Smooth muscle cell (in vitro differentiated cells): ENCODE results near the gene DDR1. TPM values are rescaled to one million over a fixed set of nuclear protein-coding genes. Genes with fewer than 3 reads are reported as not detected.

Experiments
- DNase-seq: peaks from one replicate; lab custom pipeline; 2025; ENCODE audit not compliant: unreplicated experiment; lab: John Stamatoyannopoulos, UW
- H2AFZ ChIP-seq: fragments of 200-600 bp; sonication (generic); 2 replicates; pipeline ENCODE4 v1.6.0; 2016; ENCODE audit warnings: antibody characterized with exemption, low read depth, mild to moderate bottlenecking
- H3F3A ChIP-seq: fragments of 200-600 bp; sonication (generic); 2 replicates; pipeline ENCODE4 v1.6.0; 2017; ENCODE audit warnings: antibody characterized with exemption, low read depth
- H3K27ac ChIP-seq: fragments of 200-600 bp; sonication (generic); 2 replicates; pipeline ENCODE4 v1.5.1; 2016; ENCODE audit warnings: low read depth, mild to moderate bottlenecking
- H3K27me3 ChIP-seq: fragments of 200-600 bp; sonication (generic); 2 replicates; pipeline ENCODE4 v1.6.1; 2016; ENCODE audit warnings: low read depth, mild to moderate bottlenecking
- H3K36me3 ChIP-seq: fragments of 200-600 bp; sonication (generic); 2 replicates; pipeline ENCODE4 v1.5.1; 2016; ENCODE audit warnings: low read depth
- H3K4me1 ChIP-seq: fragments of 200-600 bp; sonication (generic); 2 replicates; pipeline ENCODE4 v1.5.1; 2016; ENCODE audit warnings: low read depth
- H3K4me2 ChIP-seq: fragments of 200-600 bp; sonication (generic); 2 replicates; pipeline ENCODE4 v1.6.0; 2016; ENCODE audit warnings: mild to moderate bottlenecking
- H3K4me3 ChIP-seq: fragments of 200-600 bp; sonication (generic); 2 replicates; pipeline ENCODE4 v1.5.1; 2016; ENCODE audit warnings: mild to moderate bottlenecking
- H3K79me2 ChIP-seq: fragments of 200-600 bp; sonication (generic); 2 replicates; pipeline ENCODE4 v1.6.0; 2016; ENCODE audit warnings: low read depth, mild to moderate bottlenecking
- H3K9ac ChIP-seq: fragments of 200-600 bp; sonication (generic); 2 replicates; pipeline ENCODE4 v1.6.0; 2016; ENCODE audit warnings: low read depth
- H3K9me3 ChIP-seq: fragments of 200-600 bp; sonication (generic); replicated peaks from 2 replicates; pipeline ENCODE4 v1.5.1; 2016; ENCODE audit warnings: low read depth
- H4K20me1 ChIP-seq: fragments of 200-600 bp; sonication (generic); 2 replicates; pipeline ENCODE4 v1.6.0; 2016; ENCODE audit warnings: low read depth
- WGBS: methylation state at CpG from one replicate; pipeline ENCODE4 v1.1.7; 2016; ENCODE audit warnings: low lambda C conversion rate; 5-methylcytosine and 5-hydroxymethylcytosine counted together
- polyA plus RNA-seq: library from polyadenylated mRNA; unstranded; fragments of >200 nt; fragmentation: Nextera tagmentation; extraction: Ambion mirVana; gene quantifications from 2 replicates; pipeline ENCODE4 v1.2.1, GENCODE V29; 2016
- total RNA-seq: library from RNA; depleted of rRNA; stranded (reverse); fragments of >200 nt; gene quantifications from 2 replicates; pipeline ENCODE4 v1.2.3, GENCODE V29; 2014
- TF ChIP-seq, protein P1 (sequence below): fragments of 200-600 bp; sonication (generic); IDR thresholded peaks from 2 replicates; pipeline ENCODE4 v1.5.1; 2017; ENCODE audit warnings: borderline replicate concordance, mild to moderate bottlenecking, antibody characterized with exemption; ENCODE audit not compliant: insufficient read depth, poor library complexity, severe bottlenecking

The DDR1 gene
- total and polyA plus RNA-seq, 2 experiments from 2014 or later, result 23.8 to 82.6 TPM

DNA sequence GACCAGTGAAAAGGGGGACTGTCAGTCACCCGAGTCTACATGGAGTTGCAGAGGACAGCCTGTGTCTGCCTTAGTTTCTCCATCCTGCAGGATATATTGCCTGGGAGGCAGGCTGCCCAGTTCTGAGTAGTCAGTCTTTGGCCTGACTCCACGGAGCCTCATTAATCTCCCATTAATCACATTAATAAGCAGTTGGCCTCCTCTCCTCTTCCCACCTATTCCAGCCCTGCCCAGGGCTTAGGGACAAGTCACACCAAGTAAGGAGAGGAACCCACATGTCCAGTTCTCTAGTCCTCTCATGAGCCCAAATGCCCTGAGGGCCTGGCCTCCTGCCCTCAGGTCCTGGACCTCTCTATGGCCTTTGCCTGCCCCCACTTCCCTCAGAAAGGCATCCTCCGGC, 55.2 kb downstream of the DDR1 start:
- 93% methylated on average over 3 of the region's 3 CpGs for WGBS
- no peaks in the 10 kb centered on the region for H3K27me3 ChIP-seq
- H3K27ac ChIP-seq, result no peak overlapping the region
- H3K79me2 ChIP-seq, result no peaks in the 10 kb centered on the region
- H4K20me1 ChIP-seq, result no peaks in the 10 kb centered on the region
- no peaks in the 10 kb centered on the region for H3K36me3 ChIP-seq
- H3K4me1 ChIP-seq, result peaks cover 5% of the 10 kb centered on the region
- H2AFZ ChIP-seq, result no peak overlapping the region
- H3K4me3 ChIP-seq, result no peak overlapping the region
- no peaks in the 10 kb centered on the region for H3K9me3 ChIP-seq
- TF ChIP-seq, protein P1, sequence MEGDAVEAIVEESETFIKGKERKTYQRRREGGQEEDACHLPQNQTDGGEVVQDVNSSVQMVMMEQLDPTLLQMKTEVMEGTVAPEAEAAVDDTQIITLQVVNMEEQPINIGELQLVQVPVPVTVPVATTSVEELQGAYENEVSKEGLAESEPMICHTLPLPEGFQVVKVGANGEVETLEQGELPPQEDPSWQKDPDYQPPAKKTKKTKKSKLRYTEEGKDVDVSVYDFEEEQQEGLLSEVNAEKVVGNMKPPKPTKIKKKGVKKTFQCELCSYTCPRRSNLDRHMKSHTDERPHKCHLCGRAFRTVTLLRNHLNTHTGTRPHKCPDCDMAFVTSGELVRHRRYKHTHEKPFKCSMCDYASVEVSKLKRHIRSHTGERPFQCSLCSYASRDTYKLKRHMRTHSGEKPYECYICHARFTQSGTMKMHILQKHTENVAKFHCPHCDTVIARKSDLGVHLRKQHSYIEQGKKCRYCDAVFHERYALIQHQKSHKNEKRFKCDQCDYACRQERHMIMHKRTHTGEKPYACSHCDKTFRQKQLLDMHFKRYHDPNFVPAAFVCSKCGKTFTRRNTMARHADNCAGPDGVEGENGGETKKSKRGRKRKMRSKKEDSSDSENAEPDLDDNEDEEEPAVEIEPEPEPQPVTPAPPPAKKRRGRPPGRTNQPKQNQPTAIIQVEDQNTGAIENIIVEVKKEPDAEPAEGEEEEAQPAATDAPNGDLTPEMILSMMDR, result no peak
- H3K9ac ChIP-seq, result no peak overlapping the region
- no peak overlapping the region for H3K4me2 ChIP-seq
- H3F3A ChIP-seq, result no peaks in the 10 kb centered on the region
- no peak for DNase-seq

DNA sequence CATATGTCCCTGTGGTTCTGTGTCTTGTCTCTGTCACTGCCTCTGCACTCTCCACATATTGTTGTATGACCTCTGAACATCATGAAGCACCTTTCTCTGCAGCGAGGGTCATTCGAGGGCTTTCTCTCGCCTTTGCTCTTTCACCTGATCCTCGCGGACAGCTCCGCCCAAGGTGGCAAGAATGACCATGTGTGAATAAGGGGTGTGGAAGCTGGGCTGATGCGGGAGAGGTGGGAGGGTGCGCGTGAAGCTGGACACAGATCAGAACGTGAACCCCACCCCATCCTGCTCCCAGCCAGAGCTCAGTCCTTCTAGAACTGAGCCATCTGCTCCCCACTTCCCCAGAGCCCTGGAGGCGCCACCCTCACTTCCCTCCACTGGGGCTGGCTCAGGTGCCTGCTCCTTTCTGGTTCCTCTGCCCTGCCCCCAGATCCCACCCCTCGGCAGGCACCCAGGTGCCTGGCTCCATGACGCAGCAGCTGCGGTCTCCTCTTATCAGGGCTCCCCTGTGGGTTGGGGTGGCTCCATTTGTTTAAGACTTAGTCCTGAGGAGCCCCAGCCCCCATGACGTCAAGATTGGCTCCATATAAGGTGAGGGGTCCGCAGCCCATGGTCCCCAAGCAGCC, 56.2 kb downstream of the DDR1 start, which contains the start of gene MUCL3:
MUCL3 (plus strand) TSS at position 613 of the 626 bp plus-strand sequence. CDS start 27 bp downstream, outside the sequence.
- WGBS, result 93% methylated on average over 16 of the region's 16 CpGs

DNA sequence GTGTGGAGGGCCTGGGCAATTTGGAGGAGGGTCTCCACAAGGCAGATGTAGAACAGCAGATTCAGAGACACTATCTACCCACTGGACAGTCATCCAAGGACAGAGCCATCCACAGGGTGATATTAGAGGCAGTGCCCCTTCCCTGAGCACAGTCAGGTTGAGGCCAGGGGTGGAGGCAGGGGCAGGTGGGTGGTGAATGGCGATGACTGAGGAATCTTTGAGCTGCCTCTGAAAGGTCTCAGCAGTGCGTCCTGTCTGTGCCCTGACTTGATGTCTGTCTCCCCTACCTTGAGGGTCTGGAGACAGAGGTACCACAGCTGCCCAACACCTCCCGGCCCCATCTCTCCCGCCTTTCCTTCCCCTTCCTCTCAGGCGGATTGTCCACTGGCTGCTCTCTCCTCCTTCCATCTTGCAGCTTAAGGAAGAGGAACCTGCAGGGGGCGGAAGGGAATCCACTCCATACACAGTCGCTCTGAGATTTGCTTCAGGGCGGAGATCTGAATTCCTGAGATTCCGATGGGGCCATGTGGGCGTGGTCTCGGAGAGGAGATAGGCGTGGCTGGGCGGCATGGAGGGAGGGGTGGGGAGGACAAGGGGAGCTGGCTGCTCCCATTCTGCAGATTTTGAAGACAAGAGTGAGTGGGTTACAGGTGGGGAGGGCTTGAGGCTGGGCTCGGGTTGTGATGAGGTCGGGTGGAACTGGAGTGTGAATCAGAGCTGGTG, 58.2 kb downstream of the DDR1 start:
- no peak overlapping the region for H3K9ac ChIP-seq
- no peak overlapping the region for H3K4me3 ChIP-seq
- H3K36me3 ChIP-seq, result no peaks in the 10 kb centered on the region
- H3K79me2 ChIP-seq, result no peaks in the 10 kb centered on the region
- H3K9me3 ChIP-seq, result no peaks in the 10 kb centered on the region
- H3K4me2 ChIP-seq, result peak overlapping the region; percentile 25
- H3F3A ChIP-seq, result no peaks in the 10 kb centered on the region
- 16% methylated on average over 15 of the region's 15 CpGs for WGBS
- TF ChIP-seq, protein P1, result peak; percentile 55
- no peaks in the 10 kb centered on the region for H4K20me1 ChIP-seq
- no peak overlapping the region for H2AFZ ChIP-seq
- DNase-seq, result no peak
- H3K27ac ChIP-seq, result no peak overlapping the region
- peaks cover 13% of the 10 kb centered on the region for H3K27me3 ChIP-seq
- peaks cover 5% of the 10 kb centered on the region for H3K4me1 ChIP-seq

More for the DNA sequence above, 56.2 kb downstream of the DDR1 start, which contains the start of gene MUCL3:
- Histone ChIP-seq H3K9me3 (no peaks in the 10 kb centered on the region), H3K36me3 (no peaks in the 10 kb centered on the region), H2AFZ (no peak within 1 kb of the TSS), H3F3A (no peaks in the 10 kb centered on the region), H4K20me1 (no peaks in the 10 kb centered on the region), H3K27me3 (no peaks in the 10 kb centered on the region), H3K9ac (no peak within 1 kb of the TSS), H3K4me3 (no peak within 1 kb of the TSS), H3K27ac (no peak within 1 kb of the TSS), H3K4me1 (peaks cover 5% of the 10 kb centered on the region), H3K4me2 (no peak within 1 kb of the TSS), H3K79me2 (no peaks in the 10 kb centered on the region)
- no peak for DNase-seq
- TF ChIP-seq, protein P1, result no peak
